SJCRH30 (cell line): ENCODE measurements around the gene C1QL2. TPM values are rescaled to one million over a fixed set of nuclear protein-coding genes. Genes with fewer than 3 reads are reported as not detected.

Experiments
- DNase-seq, 2 experiments: peaks; one replicate each; pipeline ENCODE4 v3.0.0-alpha.2; 2015 to 2020
- H3K27ac ChIP-seq: fragments of 250-450 bp; sonication (Bioruptor Pico); 2 replicates; pipeline ENCODE4 v1.5.1; 2020; ENCODE audit warnings: mild to moderate bottlenecking, moderate library complexity
- H3K27me3 ChIP-seq: fragments of 250-450 bp; sonication (Bioruptor Pico); 2 replicates; pipeline ENCODE4 v1.5.1; 2020; ENCODE audit warnings: mild to moderate bottlenecking, moderate library complexity
- H3K36me3 ChIP-seq: fragments of 250-450 bp; sonication (Bioruptor Pico); 2 replicates; pipeline ENCODE4 v1.5.1; 2020; ENCODE audit warnings: mild to moderate bottlenecking, moderate library complexity
- H3K4me1 ChIP-seq: fragments of 250-450 bp; sonication (Bioruptor Pico); 2 replicates; pipeline ENCODE4 v1.5.1; 2020; ENCODE audit warnings: mild to moderate bottlenecking, moderate library complexity
- H3K4me3 ChIP-seq: fragments of 250-450 bp; sonication (Bioruptor Pico); 2 replicates; pipeline ENCODE4 v1.5.1; 2020; ENCODE audit warnings: mild to moderate bottlenecking, moderate library complexity
- H3K9me3 ChIP-seq: fragments of 250-450 bp; sonication (Bioruptor Pico); replicated peaks from 2 replicates; pipeline ENCODE4 v1.5.1; 2020; ENCODE audit warnings: mild to moderate bottlenecking, moderate library complexity
- total RNA-seq: library from RNA; depleted of rRNA; stranded (reverse); fragments of >200 nt; shearing (Covaris generic); gene quantifications from 2 replicates; pipeline ENCODE4 v1.2.3, GENCODE V29; 2014; rRNA removed

The C1QL2 gene
- not detected in 2 replicates for total RNA-seq

DNA sequence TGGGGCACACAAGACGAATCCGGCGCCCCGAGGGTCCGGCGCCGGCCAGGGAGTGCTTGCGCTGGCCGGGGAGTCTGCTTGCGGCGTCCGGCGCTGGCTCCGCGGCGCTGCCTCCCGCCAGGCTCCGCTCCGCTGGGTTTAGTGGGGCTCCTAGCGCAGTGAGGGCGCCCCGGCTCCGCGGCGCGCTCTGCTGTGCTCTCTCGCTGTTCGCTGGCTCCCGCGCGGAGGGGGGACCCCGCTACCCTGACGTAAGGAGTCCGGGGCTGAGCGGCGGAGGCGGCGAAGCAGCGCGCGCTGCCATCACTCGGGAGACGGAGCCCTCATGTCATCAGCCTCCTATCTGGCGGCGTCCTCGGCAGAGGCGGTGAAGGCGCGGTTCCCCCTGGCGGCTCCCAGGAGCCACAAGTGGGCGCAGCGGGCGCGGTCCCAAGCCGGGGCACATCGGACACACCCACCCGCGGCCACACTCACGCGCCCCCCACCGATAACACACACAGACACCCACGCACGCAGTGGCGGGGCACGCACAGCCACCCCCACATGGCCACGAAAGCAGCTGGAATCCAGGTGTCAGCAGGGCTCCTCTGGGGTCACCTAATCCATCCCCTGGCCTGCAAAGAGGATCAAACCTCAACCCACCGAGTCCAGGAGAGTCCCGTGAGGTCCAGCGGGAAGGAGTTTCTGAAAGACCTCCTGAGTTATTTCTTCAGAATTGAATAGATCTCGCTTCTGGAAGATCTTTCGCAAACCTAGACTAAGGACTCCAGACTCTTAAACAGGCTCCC, at the start of gene C1QL2:
Gene C1QL2 (minus strand): TSS at position 189 of the 785 bp plus-strand sequence. CDS start 482 bp downstream, outside the sequence.
- Histone ChIP-seq H3K4me3 (no peak within 1 kb of the TSS), H3K4me1 (no peaks in the 10 kb centered on the region), H3K36me3 (no peaks in the 10 kb centered on the region), H3K9me3 (no peaks in the 10 kb centered on the region), H3K27me3 (no peaks in the 10 kb centered on the region), H3K27ac (no peak within 1 kb of the TSS)
- no peak for DNase-seq

DNA sequence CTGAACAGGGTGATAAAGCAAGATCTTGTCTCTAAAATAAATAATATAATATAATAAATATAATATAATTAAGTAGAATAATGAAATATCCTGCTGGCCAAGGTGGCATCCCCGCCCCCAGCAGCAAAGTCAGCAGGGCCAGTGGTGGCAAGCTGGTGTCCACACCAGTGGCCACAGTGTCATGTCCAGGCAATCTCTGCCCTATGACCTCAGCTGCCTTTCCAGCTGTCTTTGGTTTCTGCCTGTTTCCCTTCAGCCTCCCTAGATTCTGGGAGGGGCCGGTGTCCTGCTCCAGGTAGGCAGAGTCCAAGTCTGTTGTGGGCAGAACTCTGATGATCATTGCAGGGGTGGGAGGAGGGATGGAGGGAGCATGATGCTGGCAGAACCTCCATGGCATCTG, 48.9 kb upstream of the C1QL2 start:
- H3K9me3 ChIP-seq = no peaks in the 10 kb centered on the region
- DNase-seq = no peak
- H3K27me3 ChIP-seq = 0 out of 2 replicates have a peak, but pooled peaks cover 6% of the 10 kb centered on the region
- no peaks in the 10 kb centered on the region for H3K36me3 ChIP-seq
- H3K4me3 ChIP-seq = no peak overlapping the region
- H3K27ac ChIP-seq = no peak overlapping the region
- H3K4me1 ChIP-seq = 0 out of 2 replicates have a peak, but pooled peaks cover 5% of the 10 kb centered on the region

DNA sequence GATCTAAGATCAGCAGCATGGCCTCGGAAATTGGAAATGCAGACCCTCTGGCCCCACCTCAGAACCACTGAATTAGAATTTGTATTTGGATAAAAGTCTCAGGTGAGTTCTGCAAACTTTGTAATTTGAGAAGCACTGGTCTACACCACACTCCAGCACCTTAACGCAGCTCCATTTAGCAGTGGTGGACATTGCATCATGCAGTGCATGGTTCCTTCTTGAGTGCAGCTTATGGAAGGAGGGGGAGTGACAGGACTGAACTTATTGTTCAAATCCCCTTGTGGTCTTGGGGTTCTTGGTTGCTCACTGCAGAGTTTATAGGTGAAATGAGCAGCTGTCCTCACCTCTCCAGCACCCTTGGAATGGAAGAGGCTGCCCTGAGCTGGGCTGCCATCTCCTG, 47.6 kb upstream of the C1QL2 start:
- Histone ChIP-seq H3K9me3 (no peaks in the 10 kb centered on the region), H3K27ac (no peak overlapping the region), H3K36me3 (no peaks in the 10 kb centered on the region), H3K4me1 (0 out of 2 replicates have a peak, but pooled peaks cover 5% of the 10 kb centered on the region), H3K27me3 (0 out of 2 replicates have a peak, but pooled peaks cover 3% of the 10 kb centered on the region), H3K4me3 (no peak overlapping the region)
- DNase-seq = no peak

DNA sequence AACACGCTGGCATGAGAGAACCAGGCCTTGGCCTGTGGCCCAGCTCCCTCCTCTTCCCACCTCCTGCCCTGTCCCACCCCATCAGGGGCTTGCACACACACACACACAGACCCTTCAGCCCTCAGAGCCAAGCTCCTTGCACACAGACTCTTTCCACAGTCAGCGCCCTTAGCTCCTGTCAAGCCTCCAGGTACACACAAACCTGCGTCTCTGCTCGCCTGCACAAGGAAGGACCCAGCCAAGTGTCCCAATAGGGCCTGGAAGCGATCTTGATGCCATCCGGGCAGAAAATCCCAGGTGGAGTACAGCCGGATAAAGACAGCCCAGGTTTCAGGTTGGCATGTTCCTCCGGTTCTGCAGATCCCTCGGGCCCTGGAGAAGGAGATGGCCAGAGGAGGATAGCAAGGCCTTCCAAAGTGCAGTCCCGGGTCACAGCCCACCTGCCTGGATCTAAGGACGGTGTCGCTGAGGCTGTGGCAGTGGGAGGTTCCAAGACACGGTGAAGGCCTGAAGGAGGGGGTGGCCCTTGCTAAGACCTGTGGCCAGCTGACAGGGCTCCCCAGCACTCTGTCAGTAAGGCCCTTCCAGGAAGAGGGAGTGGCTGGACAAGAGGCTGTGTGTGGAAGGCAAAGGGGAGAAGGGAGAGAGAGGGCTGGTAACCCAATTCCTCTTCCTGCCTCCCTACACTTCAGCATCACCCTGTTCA, 46.6 kb upstream of the C1QL2 start:
- no peak overlapping the region for H3K27ac ChIP-seq
- H3K4me1 ChIP-seq = 0 out of 2 replicates have a peak, but pooled peaks cover 5% of the 10 kb centered on the region
- no peaks in the 10 kb centered on the region for H3K9me3 ChIP-seq
- DNase-seq = no peak
- 0 out of 2 replicates have a peak, but pooled peaks cover 3% of the 10 kb centered on the region for H3K27me3 ChIP-seq
- no peaks in the 10 kb centered on the region for H3K36me3 ChIP-seq
- H3K4me3 ChIP-seq = no peak overlapping the region

DNA sequence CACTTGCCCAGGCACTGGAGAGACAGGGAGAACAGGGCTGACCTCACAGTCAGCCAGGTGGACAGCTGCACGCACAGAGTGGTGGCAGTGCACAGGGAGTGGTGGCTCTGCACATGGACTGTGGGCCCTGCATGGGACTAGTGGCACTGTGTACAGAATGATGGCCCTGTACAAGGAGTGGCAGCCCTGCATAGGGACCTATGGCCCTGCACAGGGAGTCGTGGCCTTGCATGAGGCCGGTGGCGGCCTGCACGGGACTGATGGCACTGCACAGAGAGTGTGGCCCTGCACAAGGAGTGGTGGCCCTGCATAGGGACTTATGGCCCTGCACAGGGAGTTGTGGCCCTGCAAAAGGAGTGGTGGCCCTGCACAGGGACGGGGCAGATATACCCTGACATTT, 46.0 kb upstream of the C1QL2 start:
- Histone ChIP-seq H3K4me1 (0 out of 2 replicates have a peak, but pooled peaks cover 5% of the 10 kb centered on the region), H3K36me3 (no peaks in the 10 kb centered on the region), H3K4me3 (no peak overlapping the region), H3K9me3 (no peaks in the 10 kb centered on the region), H3K27me3 (0 out of 2 replicates have a peak, but pooled peaks cover 3% of the 10 kb centered on the region), H3K27ac (no peak overlapping the region)
- DNase-seq = no peak

DNA sequence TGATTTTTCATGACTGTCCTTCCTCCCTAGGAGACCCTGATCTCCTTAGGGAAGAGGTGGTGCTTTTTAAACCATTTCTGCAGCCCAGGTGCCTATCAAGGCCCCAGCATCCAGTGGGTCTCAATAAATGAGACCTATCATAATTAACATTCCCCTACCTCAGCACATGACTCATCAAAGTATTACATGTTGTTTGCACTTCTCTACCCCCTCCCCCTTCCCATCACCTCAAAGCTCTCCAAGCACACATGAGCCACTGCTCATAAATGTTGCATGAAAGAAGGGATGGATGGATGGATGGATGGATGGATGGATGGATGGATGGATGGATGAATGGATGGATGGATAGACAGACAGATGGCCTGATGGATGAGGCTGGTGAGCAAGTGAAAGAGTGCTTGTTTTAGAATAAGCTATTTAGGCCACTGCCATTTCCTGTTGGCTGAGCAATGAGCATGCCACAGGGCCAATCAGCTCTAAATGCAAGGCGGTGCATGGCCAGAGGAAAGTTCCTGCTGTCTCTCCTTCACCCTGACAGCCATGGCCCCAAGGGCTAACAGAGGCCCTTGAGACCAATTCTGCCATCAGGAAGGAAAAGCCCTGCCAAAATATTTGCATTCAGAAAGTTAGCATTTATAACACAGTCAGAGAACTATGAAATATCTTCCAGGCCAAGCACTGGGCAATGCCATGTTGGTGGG, 44.2 kb upstream of the C1QL2 start:
- Histone ChIP-seq H3K27ac (no peak overlapping the region), H3K9me3 (no peaks in the 10 kb centered on the region), H3K4me1 (peaks cover 12% of the 10 kb centered on the region), H3K4me3 (no peak overlapping the region), H3K27me3 (0 out of 2 replicates have a peak, but pooled peaks cover 3% of the 10 kb centered on the region), H3K36me3 (no peaks in the 10 kb centered on the region)
- no peak for DNase-seq

DNA sequence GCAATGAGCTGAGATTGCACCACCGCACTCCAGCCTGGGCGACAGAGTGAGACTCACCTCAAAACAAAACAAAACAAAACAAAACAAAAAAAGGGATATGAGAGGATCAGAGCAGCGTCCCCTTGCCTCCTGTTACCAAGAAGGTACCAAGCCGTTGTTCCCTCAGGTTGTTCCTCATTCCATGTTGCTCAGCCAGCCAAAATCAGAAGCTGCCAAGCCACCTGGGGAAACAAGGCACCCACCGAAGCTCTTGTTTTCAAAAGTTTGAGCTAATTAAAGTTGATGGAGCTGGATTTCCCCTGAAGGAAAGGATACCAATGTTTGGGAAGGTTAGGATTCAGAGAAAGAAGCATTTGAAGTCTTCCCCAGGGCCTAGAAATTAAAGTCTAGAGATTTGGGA, 43.3 kb upstream of the C1QL2 start:
- no peaks in the 10 kb centered on the region for H3K9me3 ChIP-seq
- H3K4me1 ChIP-seq = peaks cover 19% of the 10 kb centered on the region
- H3K36me3 ChIP-seq = no peaks in the 10 kb centered on the region
- H3K4me3 ChIP-seq = no peak overlapping the region
- H3K27ac ChIP-seq = no peak overlapping the region
- DNase-seq = no peak
- H3K27me3 ChIP-seq = 0 out of 2 replicates have a peak, but pooled peaks cover 3% of the 10 kb centered on the region

DNA sequence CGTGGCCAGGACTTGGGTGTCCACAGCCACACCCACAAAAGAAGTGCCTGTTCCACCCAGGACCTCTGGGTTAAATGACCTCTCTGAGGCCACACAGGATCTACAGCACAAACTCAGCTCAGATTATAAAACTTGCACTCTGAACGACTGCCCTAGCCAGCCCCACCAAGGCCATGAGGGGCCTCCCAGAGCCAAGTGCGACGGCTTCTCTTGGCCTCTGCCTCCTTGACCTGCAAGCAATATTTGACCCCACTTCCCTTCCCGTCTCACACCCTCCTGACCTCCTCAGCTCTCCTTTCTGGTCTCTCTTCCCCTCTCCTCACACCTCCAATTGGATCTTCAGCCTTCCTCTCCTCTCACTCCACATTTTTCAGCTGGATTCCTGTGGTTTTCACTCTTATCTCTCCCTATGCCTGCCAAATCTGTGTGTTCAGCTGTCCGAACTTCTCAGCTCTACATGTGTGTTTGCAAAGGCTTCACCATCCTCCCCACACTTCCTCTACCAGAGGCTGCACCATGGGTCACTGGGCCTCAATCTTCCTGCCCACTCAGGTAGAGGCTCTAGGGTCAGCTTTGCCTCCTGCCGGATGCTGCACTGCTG, 39.8 kb upstream of the C1QL2 start:
- Histone ChIP-seq H3K27ac (peak overlapping the region; percentile 77), H3K9me3 (no peaks in the 10 kb centered on the region), H3K36me3 (no peaks in the 10 kb centered on the region), H3K4me1 (peaks cover 19% of the 10 kb centered on the region), H3K4me3 (peak overlapping the region; percentile 16), H3K27me3 (no peaks in the 10 kb centered on the region)
- peak; percentile 85 to 94 for DNase-seq

DNA sequence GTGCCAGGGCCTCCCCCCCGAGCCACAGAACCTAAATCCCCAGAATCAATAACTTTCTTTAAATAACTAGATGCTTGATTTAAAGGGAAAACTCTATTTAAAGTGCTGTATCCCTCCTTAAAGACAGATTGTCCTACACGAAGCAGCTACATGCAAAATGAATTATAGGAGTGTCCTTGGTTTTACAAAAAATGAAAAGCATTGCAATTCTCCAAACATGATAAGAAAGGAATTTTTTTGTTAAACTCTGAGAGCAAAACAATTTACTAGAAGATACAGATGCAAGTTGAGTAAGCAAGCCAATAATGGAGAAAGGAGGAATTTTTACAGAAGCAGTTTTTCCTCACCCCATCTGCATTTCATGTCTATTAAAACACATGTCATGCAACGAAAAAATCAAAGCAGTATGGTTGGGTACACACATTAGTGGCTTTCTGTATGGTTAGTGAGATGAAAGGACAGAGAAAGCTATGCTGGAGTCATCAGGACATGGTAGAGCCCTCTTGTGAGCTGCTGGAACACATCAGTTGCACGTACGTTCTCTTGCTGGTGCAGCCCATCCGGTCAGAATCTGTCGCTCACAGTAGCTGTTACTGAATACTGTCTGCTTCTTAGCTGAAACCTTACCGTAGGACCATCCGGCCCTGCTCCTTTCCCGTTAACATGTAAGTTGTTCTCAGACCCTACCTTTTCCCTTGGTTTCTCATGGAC, 39.1 kb upstream of the C1QL2 start:
- H3K36me3 ChIP-seq = no peaks in the 10 kb centered on the region
- peaks cover 19% of the 10 kb centered on the region for H3K4me1 ChIP-seq
- no peaks in the 10 kb centered on the region for H3K9me3 ChIP-seq
- peak; percentile 51 to 64 for DNase-seq
- H3K4me3 ChIP-seq = peak overlapping the region; percentile 16
- peak overlapping the region; percentile 77 for H3K27ac ChIP-seq
- H3K27me3 ChIP-seq = no peaks in the 10 kb centered on the region

DNA sequence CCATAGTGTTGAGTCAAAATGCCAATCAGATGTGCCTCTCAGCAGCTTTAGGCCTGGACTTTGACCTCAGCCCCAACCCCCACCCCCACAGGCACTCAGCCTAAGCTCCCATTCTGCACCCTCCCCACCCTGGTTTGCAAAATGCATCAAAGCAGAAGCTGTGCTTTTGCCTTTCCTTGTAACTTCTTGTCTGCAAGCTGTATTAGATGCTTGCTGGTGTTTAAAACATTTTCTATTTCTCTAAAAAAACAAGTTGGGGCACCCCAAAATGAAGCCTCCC, 38.5 kb upstream of the C1QL2 start:
- H3K4me3 ChIP-seq = no peak overlapping the region
- no peak for DNase-seq
- H3K9me3 ChIP-seq = no peaks in the 10 kb centered on the region
- H3K27ac ChIP-seq = no peak overlapping the region
- H3K36me3 ChIP-seq = no peaks in the 10 kb centered on the region
- H3K27me3 ChIP-seq = no peaks in the 10 kb centered on the region
- peaks cover 19% of the 10 kb centered on the region for H3K4me1 ChIP-seq

DNA sequence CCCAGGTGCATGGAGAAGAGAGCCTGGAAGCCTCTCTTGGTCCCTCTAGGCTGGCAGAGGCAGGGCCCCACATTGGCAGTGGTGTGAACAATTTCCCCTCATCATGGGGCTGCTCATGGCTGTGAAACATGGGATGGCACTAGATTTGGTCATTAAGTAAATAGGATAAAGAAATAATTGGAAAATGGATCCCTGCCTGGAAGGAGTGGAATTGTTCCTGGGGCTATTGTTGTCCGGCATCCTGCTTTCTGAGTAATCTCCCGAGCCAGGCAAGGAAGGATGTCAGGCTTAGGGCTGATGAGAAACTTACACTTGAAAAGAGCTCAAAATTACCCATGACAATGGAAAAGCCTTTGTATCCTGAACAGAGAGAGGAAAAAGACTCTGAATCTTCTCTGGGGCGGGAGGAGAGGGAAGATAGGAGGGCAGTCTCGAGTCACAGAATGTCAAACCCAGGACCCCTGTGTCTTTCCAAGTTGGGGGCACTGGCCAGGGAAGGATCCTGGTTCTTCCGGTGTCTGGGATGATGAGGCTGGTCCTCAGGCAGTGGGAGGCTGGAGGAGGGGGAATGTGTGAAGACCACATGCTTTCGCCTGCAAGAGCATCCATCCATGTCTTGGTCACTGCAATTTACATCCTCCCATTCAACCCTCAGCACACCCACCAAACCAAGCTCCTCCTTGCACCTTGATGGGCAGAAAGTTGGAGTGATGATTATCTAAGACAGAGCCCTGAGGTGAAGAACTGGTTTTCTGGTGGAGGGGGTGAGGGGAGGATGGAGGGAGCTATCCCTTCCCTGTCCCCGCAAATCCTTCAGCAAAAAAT, 38.0 kb upstream of the C1QL2 start:
- H3K27me3 ChIP-seq = no peaks in the 10 kb centered on the region
- no peak overlapping the region for H3K27ac ChIP-seq
- H3K9me3 ChIP-seq = no peaks in the 10 kb centered on the region

DNA sequence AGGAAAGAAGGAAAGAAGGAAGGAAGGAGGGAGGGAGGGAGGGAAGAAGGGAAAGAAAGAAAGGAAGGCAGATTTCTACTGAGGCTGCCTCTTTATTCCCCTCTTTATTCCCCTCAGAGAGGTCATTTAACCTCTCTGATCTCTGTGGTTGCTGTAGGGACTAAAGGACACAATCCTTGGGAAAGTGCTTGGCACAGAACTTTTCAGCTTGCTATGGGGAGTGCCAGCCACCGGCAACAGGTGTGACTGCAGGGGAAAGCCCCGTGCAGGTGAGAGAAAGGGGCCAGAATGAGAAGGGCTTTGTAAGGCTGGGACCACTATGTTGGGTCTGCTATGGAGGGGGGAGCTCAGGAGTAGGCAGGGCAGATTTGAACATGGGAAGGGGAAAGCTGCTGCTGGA, 37.3 kb upstream of the C1QL2 start:
- DNase-seq = no peak
- Histone ChIP-seq H3K9me3 (no peaks in the 10 kb centered on the region), H3K27me3 (no peaks in the 10 kb centered on the region), H3K27ac (no peak overlapping the region), H3K4me1 (peaks cover 19% of the 10 kb centered on the region), H3K36me3 (no peaks in the 10 kb centered on the region), H3K4me3 (no peak overlapping the region)

More for the DNA sequence above, 38.0 kb upstream of the C1QL2 start:
- DNase-seq = no peak
- Histone ChIP-seq H3K4me1 (peaks cover 19% of the 10 kb centered on the region), H3K4me3 (no peak overlapping the region), H3K36me3 (no peaks in the 10 kb centered on the region)

DNA sequence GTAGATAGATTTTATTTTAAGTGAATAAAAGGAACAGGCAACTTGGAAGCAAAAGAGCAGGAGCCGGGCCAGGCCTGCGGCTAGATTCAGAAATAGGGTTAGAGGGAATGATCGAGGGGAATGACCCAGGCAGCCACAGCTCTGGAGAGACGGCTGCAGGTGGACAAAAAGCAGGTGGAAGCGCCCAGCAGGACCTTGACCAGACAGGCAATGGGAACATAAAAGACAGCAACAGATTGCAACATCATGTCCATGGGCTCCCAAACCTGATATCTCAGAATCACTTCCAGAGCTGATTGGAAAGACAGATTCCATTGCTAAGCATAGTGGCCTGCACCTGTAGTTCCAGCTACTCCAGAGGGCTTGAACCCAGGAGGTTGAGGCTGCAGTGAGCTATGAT, 36.5 kb upstream of the C1QL2 start:
- DNase-seq = no peak
- no peak overlapping the region for H3K27ac ChIP-seq
- H3K4me1 ChIP-seq = peaks cover 19% of the 10 kb centered on the region
- H3K9me3 ChIP-seq = no peaks in the 10 kb centered on the region
- no peaks in the 10 kb centered on the region for H3K36me3 ChIP-seq
- no peaks in the 10 kb centered on the region for H3K27me3 ChIP-seq
- no peak overlapping the region for H3K4me3 ChIP-seq
